Dedifferentiated amniotic fluid mesenchymal stem cell (primary cell): ENCODE results near the gene PSMD1.
A peak's percentile ranks its signal among the peaks of the same experiment; 100 is the strongest.
"Not testable (repeated sequence)": the region's sequence is repeated elsewhere in the genome, so short reads cannot be mapped to it uniquely, and the experiment has no call there.

ENCODE experiments used
- DNase-seq: peaks from one replicate; pipeline ENCODE4 v3.0.0-alpha.2; 2016; ENCODE audit errors: extremely low spot score

The PSMD1 gene

DNA sequence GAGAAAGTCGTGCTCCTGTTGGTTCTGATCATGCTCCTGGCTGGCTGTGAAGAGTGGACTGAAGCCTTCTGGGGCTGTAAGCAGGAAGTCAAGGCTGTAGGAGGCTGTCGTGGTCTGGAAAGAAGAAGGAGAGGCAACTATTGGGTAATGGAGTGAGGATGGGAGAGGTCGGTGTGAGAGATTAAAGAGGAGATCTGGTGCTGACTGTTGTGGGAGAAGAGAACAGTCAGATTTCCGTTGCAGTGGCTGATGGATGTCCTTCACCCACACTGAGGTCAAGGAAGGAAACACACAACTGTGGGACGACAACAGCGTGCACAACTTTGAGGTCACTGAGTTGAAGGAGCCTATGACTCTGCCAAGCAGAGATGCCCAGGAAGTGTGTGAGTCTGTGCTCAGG is 2.8 kb upstream of the PSMD1 start:
- DNase-seq = no peak

DNA sequence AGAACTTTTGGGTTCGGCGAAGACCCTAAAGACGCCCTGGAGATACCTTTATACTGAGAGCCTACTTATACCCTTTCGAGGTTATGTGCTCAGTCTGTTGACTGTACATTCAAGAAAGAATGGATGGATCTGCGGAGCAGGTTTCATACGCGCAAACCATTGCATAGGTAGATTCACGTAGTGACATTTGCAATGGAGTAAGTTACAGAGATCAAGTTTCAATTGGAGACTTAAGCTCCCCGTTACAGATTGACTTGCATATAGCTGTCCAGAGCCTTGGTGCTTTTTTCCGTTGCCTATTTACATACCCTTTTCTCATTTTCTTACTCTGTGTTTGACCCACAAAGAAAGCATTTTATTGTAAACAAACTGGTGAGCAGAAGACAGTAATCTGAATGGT is 923 bp downstream of the PSMD1 start:
- peak; percentile 53 for DNase-seq

DNA sequence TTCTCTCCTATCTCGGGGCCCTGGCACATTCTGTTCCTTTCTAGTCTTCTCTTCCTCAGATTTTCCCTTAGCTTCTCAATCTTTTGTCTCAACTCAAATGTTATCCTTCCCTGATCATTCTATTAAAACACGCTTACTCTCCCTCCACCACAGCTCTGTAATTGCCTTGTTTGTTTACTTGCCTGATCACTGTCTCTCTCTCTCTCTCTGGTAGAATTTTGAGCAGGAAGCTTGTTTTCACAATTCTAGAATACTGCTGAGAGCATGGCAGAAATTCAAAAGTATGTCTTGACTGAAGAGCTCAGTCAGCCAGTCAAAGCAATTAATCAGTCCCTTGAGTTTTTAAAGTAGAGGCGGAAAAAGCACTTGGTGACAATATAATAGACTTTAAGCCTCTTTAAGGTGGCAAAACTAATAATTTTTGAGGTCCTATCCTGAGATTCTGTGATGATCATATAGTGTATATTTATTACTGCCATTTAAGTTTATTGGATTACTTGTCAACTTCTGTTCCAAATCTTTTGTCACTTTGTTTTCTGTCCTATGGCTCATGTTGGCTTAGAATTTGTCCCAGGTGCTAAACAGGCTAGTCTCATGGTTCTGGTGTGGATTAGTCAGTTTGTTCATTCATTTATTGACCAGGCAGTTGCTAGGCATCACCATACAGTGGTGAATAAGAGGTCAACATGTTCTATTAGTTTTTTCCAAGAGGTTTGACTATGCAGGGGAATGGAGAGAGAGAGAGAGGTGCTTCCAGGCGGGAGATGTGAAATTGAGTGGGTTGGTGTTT is 2.3 kb downstream of the PSMD1 start:
- no peak for DNase-seq

DNA sequence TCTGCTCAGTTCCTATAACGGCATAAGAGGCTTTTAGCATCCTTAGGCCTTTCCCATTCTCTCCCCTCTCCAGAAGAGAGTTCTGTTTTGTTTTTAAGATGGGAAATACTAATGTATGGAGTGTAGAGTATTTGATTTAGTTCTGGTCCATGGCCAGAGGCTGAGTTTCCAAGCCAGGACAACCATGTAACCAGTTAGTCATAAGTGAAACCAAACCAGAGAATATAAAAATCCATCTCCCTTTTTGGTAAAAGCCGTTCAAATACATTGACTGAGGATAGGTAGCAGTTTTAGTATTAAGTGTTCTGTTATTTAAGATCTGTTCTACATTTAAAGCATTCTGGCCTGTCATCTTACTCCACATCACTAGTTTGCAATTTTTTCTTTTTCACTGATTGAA is 3.1 kb downstream of the PSMD1 start:
- DNase-seq = no peak

DNA sequence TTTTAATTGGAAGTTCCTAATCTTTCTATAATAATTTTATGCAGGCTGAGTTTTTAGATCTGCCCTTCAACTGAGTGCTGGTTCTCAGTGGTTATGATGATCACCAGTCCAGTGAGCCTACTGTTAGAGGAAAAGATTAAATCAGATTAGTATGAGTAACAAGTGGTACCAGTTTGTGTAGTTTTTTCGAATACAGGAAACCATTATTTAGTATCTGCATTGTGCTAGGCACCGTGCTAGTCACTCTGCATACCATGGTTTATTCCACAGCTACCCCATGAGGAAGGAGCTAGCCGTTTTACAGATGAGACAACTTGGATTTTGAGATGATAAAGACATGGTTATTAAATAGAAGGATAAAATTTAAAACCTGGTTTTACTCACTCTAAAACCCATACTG is 6.1 kb downstream of the PSMD1 start:
- DNase-seq = no peak

DNA sequence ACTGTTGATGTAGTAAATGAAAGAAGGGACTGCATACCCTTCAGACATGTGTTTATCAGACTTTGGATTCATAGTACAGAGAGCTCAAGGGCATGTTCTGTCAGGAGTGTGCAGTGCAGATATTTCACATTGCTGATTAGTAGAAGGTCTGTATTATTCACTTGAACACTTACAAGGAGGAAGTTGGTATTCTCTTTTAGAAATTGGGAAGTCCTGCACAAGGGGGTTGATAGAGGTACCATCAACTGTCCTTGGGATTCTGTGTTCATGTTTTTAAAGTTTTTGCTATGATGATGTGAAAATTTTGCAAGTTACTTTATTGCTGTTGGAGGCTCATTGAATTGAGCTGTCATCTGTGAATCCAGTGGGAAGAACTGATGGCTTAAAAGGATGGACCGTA is 6.7 kb downstream of the PSMD1 start:
- DNase-seq = no peak

DNA sequence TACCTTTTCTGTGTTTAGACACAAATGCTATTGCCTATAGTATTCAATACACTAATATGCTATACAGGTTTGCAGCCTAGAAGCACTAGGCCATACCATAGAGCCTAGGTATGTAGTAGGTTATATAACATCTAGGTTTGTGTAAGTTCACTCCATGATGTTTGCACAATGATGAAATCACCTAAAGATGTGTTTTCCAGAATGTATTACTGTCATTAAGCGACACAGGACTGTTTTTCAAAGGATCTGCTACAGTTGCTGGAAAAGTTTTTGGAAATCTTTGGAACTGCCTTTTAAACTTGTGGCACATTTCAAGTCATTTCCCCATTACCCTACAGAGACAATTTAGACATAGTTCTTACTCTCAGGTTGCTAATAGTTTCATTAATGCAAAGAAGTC is 9.3 kb downstream of the PSMD1 start:
- DNase-seq = no peak

DNA sequence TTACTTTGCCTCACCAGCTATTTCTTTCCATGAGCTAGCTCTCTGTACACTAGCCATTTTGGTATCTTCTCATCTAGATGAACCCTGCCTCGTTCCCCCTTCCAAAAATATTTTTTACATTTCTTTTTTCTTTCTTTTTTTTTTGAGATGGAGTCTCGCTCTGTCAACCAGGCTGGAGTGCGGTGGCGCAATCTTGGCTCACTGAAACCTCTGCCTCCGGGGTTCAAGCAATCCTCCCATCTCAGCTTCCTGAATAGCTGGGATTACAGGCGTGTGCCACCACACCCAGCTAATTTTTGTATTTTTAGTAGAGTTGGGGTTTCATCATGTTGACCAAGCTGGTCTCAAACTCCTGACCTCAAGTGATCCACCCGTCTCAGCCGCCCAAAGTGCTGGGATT is 10.9 kb downstream of the PSMD1 start:
- DNase-seq = not testable (repeated sequence)

DNA sequence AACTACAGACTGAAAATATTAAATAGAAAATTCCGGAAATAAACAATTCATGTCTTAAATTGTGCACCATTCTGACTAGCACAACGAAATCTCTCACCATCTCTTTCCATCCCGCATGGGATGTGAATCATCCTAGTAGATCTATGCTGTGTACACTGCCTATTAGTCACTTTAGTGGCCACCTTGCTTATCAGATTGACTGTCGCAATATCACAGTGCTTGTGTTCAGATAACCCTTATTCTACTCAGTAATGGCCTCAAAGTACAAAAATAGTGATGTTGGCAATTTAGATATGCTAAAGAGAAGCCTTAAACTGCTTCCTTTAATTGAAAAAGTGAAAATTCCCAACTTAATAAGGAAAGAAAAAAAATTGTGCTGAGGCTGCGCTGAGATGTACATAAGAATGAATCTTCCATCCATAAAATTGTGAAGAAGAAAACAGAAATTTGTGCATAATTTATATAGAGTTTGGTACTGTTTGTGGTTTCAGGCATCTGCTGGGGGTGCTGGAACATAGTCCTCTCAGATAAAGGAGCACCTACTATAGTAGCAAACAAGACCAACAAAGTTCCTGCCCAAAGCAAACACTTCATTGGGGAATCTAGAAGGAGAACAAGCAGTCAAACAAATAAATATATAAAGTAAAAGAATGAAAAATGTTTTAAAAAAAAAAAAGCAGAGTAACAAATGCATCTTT is 12.0 kb downstream of the PSMD1 start:
- no peak for DNase-seq

DNA sequence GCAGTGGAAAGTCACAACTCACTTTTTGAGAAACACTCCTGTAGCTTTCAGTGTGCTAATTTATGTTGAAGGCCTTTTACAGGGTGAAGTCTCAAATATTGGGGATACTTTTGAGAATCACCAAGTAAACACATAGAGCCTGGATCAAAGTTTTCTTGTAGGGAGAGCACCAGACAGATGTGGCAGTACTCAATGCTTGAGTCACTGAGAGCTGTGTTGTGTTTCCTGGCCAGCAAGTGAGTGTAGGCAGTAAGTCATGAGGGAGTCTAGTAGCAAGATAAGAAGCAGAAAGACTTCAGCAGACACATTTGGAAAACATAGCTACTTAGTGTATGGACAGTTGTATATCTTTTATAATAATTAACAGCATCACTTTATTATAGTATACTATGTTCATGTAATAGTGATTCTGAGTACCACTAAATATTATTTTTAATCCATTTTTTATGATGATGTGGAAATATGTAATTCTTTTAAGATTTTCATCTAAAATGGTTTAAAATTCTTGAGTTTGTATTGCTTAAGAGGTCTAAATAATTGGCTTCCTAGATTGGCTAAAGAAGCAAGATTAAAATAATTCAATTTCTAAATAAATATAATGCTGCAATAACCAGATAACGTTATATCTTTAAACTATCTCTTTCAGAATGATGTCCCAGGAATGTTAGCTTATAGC is 12.8 kb downstream of the PSMD1 start:
- DNase-seq = no peak

DNA sequence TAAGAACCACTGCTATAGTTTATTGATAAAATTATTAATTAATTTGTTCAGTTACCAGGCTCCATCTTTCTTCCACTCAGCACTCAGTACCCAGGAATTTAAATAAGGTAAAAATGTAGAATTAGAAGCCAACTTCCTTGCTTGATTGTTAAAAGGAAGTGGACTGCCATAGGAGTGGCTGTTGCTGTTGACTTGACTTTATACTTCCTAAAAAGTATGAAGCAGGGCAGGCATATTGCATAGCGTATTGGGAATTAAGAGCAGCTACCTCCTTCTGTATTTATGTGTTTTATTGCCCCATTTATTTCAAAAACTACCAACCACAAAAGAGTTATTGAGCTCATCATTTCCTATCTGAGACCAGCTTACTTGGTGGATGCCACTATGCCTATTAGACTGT is 27.9 kb downstream of the PSMD1 start:
- no peak for DNase-seq

DNA sequence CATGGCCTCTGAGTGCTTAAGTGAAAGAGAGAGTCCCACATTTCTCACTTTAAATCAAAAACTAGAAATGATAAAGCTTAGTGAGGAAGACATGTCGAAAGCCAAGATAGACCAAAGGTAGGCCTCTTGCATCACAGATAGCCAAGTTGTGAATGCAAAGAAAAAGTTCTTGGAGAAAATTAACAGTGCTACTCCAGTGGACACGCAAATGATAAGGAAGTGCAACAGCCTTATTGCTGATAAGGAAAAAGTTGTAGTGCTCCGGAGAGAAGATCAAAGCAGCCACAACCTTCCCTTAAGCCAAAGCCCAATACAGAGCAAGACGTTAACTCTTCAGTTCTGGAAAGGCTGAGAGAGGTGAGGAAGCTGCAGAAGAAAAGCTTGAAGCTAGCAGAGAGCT is 32.1 kb downstream of the PSMD1 start:
- DNase-seq = no peak

DNA sequence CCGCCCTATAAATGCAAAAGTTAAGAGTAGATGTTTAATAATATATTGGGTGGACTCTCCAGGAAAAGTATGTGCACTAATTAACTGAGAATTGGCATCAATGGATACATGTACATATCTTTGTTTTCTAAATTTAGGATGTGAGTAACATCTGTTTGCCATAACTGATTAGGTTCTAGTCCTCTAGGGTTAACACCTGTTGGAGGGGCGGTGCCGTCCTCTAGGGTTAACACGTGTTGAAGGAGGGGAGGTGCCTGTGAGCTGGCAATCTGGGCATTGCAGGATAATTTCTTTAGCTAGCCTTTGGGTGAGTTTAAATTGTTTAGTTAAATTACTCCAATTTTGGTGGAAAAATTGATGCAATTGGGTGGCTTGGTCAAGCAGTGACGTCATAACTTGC is 37.3 kb downstream of the PSMD1 start:
- DNase-seq = no peak

DNA sequence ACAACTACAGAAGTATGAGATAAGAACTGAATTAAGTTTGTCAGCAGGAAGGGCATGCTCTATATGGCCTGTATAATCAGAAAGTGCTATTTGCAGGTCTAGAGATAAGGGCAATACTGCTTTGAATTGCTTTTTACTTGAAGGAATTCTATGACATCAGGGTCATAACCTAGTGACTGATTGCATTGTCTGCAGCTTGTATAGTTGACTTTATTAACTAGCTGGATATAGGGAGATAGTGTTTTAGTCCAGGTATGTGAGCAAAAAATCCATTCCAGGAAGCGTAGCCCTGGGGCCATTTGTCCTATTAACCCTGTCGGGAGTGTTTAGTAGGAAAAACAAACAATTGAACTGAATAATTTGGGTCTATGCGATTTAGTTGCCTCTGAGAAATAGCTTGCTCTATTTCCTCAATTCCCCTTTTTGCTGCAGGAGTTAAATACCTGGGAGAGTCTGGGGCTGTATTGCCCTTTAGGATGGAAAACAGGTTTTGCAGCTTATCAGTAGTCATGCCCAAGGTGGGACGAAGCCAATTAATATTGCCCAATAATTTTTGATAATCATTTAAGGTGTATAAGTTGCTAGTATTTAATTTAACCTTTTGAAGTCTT is 38.2 kb downstream of the PSMD1 start:
- DNase-seq = no peak

DNA sequence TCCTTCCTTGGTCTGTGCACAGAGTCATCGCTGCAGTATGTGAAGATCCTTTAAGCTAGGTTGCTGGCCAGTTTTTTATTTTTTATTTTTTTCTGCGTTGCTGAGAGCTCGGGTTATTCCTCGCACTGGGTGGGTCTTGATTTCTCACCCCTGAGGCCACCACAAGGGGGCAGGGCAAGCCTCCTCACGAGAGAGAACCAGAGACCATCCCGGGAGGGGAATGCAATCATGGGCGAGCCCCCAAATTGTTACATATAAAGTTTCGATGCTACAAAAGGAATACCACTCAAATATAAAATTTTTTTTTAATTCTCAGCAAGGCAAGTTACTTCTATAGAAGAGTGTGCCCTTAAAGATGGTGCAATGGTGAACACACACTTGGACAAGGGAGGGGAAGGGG is 43.3 kb downstream of the PSMD1 start:
- no peak for DNase-seq

DNA sequence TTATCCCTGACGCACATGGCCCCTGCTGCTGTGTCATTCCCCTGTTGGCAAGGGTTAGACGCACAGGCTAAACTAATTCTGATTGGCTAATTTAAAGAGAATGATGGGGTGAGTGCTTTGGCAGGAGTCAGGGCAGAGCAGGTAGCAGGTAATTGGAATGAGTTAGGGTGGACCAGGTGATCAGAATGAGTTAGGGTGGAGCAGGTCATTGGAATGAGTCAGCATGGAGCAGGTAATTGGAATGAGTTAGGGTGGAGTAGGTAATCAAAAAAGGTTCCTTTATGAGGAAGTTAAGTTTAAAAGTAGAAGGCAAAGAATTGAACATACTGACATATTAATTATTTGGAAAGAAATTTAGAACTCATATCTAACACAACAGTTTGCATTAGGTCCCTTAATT is 43.7 kb downstream of the PSMD1 start:
- not testable (repeated sequence) for DNase-seq

DNA sequence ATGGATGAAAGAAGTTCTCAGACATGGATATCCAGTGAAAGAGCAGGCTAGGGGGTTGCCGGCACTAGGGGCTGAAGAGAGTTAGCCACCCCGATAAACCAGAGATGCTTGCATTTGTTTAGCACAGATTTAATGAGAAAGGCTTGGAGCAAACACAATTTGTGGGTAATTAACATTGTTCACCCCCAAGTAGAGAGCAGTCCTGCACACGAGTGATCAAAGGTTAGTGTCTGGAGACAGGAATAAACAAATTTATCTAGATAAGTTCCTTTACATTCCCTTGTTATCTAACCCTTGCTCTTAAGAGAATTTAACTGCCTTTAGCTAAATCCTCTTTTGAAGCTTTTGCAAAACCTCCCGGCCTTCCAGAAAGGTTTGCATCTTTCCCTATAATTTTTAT is 44.3 kb downstream of the PSMD1 start:
- DNase-seq = no peak

DNA sequence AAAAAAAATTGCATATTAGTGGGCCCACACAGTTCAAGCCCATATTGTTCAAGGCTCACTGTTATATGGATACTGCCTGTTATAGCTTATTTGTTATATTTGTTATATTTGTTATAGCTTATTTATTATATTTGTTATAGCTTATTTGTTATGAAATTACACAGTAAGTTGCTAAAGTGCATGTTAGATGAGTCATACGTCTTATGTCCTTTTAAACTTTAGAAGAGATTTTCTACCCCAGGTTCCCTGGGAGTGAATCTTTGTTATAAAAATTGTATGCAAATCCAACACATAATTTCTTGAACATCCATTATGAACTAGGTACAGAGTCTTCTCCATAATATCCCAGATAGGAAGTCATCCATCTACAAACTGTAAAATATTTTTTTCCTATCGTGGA is 46.1 kb downstream of the PSMD1 start:
- DNase-seq = no peak

DNA sequence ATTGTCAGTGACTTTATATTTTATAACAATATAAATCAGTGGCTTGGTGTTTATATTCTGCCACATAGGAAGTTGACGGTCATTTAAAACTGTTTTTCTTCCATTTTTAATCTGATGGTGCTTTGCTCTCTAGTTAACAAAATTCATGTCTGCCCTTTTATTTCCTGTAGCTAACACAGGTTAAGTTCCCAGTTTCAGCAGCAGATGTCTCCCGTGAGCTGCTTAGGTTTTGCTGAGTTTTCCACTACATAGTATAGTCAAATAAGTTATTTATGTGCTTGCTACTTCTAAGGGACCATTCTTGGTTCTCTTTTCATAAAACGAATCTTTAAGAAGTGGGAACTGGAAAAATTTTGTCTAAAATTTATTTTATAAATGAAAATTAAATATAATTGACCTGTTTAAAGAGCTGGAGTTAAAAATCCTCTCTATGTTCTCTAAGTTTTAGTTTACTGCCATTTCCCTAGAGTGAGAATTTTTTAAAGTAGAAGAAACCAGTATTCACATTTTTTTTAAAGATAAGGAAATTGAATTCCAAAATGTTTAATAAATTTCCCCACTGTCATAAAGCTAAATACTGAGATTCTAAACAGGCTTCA is 47.5 kb downstream of the PSMD1 start:
- DNase-seq = peak; percentile 88

DNA sequence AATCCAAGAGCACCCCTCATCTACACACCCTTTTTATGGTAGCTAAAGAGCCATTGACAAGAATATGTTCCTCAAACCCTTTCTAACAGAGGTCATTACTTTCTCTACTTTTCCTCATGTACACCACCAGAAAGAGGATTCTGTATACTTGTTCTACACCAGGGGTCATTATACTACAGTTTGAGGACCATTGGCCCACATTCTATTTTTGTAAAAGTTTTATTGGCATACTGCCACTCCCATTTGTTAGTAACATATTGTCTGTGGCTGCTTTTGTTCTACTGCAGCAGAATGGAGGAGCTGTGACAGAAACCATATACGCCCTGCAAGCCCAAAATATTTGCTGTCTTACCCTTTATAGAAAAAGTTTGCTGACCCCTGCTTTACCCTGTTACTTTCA is 53.9 kb downstream of the PSMD1 start:
- peak; percentile 60 for DNase-seq

DNA sequence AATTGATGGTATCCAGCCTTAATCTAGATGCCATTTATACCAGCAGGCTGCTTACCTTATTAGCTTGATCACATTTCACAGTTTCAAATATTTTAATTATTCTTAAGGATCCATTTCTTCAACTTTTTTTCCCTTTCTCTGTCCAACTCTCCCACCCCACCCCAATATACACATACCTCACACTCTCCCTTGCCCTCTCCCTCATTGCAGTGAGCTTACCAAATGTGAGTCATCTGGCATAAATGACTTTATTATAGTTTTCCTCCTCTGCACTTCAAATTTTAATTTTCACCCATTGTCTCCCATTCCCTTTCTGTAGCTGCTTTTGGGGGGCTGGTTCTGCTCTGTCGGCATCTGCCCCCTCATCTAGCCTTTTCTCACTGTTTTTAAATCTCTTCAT is 55.3 kb downstream of the PSMD1 start:
- peak; percentile 32 for DNase-seq

DNA sequence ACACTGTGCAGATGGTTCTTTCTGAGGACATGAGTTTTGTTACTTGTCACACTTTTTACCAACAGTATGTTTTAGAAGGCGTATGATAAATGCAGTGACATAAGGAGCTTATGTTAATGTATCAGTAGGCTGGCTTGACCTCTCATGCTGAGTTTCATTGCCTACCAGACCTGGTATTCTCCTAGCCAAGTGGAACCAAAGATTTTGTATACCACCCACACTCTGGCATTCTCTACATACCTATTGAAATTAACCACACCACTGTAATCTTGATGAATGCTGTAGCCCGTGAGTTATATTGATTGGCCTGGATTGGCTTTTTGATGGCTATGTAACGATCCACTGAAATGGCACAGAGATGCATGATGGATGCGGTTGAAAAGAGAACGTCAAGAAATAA is 56.8 kb downstream of the PSMD1 start:
- no peak for DNase-seq
